Trophoblast cell (in vitro differentiated cells and primary cell): ENCODE data around the gene SCARF2.

Experiments
- DNase-seq, 2 donors: peaks; one replicate each; pipeline ENCODE4 v3.0.0-alpha.2; 2016
- H2AFZ ChIP-seq: 2 replicates; pipeline ENCODE4 v1.6.1; 2013; ENCODE audit warnings: low read length, moderate library complexity, mild to moderate bottlenecking; ENCODE audit not compliant: insufficient read depth, poor library complexity
- H2AK5ac ChIP-seq: 2 replicates; pipeline ENCODE4 v1.6.1; 2013; ENCODE audit warnings: mild to moderate bottlenecking, low read length
- H2BK120ac ChIP-seq: 2 replicates; pipeline ENCODE4 v1.6.1; 2013; ENCODE audit warnings: low read length, mild to moderate bottlenecking, moderate library complexity; ENCODE audit not compliant: insufficient read depth, poor library complexity
- H2BK12ac ChIP-seq: 2 replicates; pipeline ENCODE4 v1.6.1; 2013; ENCODE audit warnings: mild to moderate bottlenecking, low read length, moderate library complexity
- H2BK5ac ChIP-seq: 2 replicates; pipeline ENCODE4 v1.6.1; 2013; ENCODE audit warnings: low read length, low read depth, moderate library complexity, mild to moderate bottlenecking; ENCODE audit not compliant: poor library complexity
- H3K14ac ChIP-seq: 2 replicates; pipeline ENCODE4 v1.6.1; 2013; ENCODE audit warnings: mild to moderate bottlenecking, low read length
- H3K18ac ChIP-seq: 2 replicates; pipeline ENCODE4 v1.6.1; 2013; ENCODE audit warnings: mild to moderate bottlenecking, low read length
- H3K23ac ChIP-seq: 2 replicates; pipeline ENCODE4 v1.6.1; 2013; ENCODE audit warnings: low read length
- H3K27ac ChIP-seq: 2 replicates; pipeline ENCODE4 v1.5.1; 2013; ENCODE audit warnings: low read depth, mild to moderate bottlenecking, inconsistent platforms, low read length, moderate library complexity
- H3K27me3 ChIP-seq: 2 replicates; pipeline ENCODE4 v1.6.1; 2013; ENCODE audit warnings: inconsistent platforms, mild to moderate bottlenecking, low read length, moderate library complexity; ENCODE audit not compliant: insufficient read depth
- H3K36me3 ChIP-seq, 2 experiments: 1 replicate in 1 of 2; 2 replicates in 1 of 2; pipeline ENCODE4 v1.6.1; 2013; ENCODE audit warnings: low read length in 2 of 2, mild to moderate bottlenecking in 2 of 2, moderate library complexity in 1 of 2; ENCODE audit not compliant: insufficient read depth in 2 of 2, control insufficient read depth in 1 of 2
- H3K4ac ChIP-seq: 2 replicates; pipeline ENCODE4 v1.6.1; 2013; ENCODE audit warnings: low read depth, mild to moderate bottlenecking, low read length, moderate library complexity
- H3K4me1 ChIP-seq, 2 experiments: 1 replicate in 1 of 2; 2 replicates in 1 of 2; pipeline ENCODE4 v1.6.1; 2013; ENCODE audit warnings: low read length in 2 of 2, mild to moderate bottlenecking in 2 of 2, moderate library complexity in 1 of 2; ENCODE audit not compliant: insufficient read depth in 2 of 2, control insufficient read depth in 1 of 2
- H3K4me2 ChIP-seq: 2 replicates; pipeline ENCODE4 v1.6.1; 2013; ENCODE audit warnings: inconsistent platforms, mild to moderate bottlenecking, low read length, moderate library complexity
- H3K4me3 ChIP-seq: 2 replicates; pipeline ENCODE4 v1.5.1; 2013; ENCODE audit warnings: mild to moderate bottlenecking, low read depth, low read length, inconsistent platforms
- H3K79me1 ChIP-seq: one replicate; pipeline ENCODE4 v1.6.1; 2013; ENCODE audit warnings: low read length
- H3K79me2 ChIP-seq: 2 replicates; pipeline ENCODE4 v1.6.1; 2013; ENCODE audit warnings: low read length, mild to moderate bottlenecking; ENCODE audit not compliant: control insufficient read depth, insufficient read depth, poor library complexity
- H3K9ac ChIP-seq: 2 replicates; pipeline ENCODE4 v1.6.1; 2013; ENCODE audit warnings: mild to moderate bottlenecking, low read length
- H3K9me3 ChIP-seq: 2 replicates; pipeline ENCODE4 v1.6.1; 2013; ENCODE audit warnings: low read depth, mild to moderate bottlenecking, control low read depth, inconsistent platforms, low read length; ENCODE audit not compliant: insufficient read depth
- H4K12ac ChIP-seq: 2 replicates; pipeline ENCODE4 v1.6.1; 2013; ENCODE audit warnings: low read depth, mild to moderate bottlenecking, low read length, moderate library complexity
- H4K8ac ChIP-seq: 2 replicates; pipeline ENCODE4 v1.6.1; 2013; ENCODE audit warnings: low read depth, mild to moderate bottlenecking, low read length, moderate library complexity
- H4K91ac ChIP-seq: one replicate; pipeline ENCODE4 v1.6.1; 2013; ENCODE audit warnings: low read depth, mild to moderate bottlenecking, low read length, moderate library complexity
- WGBS: extraction: QIAGEN DNeasy Blood & Tissue Kit; methylation state at CpG from one replicate; pipeline ENCODE4 v1.1.7; 2013; ENCODE audit warnings: missing lambda C conversion rate; ENCODE audit not compliant: insufficient read length, insufficient coverage; ENCODE audit errors: extremely low coverage; 5-methylcytosine and 5-hydroxymethylcytosine counted together

Gene SCARF2

GRCh38 chr22:20406686-20407408, 30.8 kb downstream of the SCARF2 start:
- Histone ChIP-seq H4K12ac (no peak overlapping the region), H3K9ac (no peak overlapping the region), H3K79me1 (no peaks in the 10 kb centered on the region), H3K4me1 (no peaks in the 10 kb centered on the region), H3K4me3 (no peak overlapping the region), H2BK120ac (no peak overlapping the region), H3K4ac (no peak overlapping the region), H3K23ac (no peak overlapping the region), H3K14ac (no peak overlapping the region), H2AFZ (no peak overlapping the region), H4K8ac (no peak overlapping the region), H4K91ac (no peak overlapping the region), H3K27me3 (no peaks in the 10 kb centered on the region), H3K18ac (no peak overlapping the region), H2BK12ac (no peak overlapping the region), H3K4me2 (no peak overlapping the region), H2AK5ac (no peak overlapping the region), H3K27ac (no peak overlapping the region), H2BK5ac (no peak overlapping the region), H3K79me2 (no peaks in the 10 kb centered on the region), H3K36me3 (peaks cover 35 to 48% of the 10 kb centered on the region in 2 experiments), H3K9me3 (peaks cover 2% of the 10 kb centered on the region)
- WGBS, result no CpG with 5 or more reads among the region's 13 CpGs
- DNase-seq, result no peak

DNA sequence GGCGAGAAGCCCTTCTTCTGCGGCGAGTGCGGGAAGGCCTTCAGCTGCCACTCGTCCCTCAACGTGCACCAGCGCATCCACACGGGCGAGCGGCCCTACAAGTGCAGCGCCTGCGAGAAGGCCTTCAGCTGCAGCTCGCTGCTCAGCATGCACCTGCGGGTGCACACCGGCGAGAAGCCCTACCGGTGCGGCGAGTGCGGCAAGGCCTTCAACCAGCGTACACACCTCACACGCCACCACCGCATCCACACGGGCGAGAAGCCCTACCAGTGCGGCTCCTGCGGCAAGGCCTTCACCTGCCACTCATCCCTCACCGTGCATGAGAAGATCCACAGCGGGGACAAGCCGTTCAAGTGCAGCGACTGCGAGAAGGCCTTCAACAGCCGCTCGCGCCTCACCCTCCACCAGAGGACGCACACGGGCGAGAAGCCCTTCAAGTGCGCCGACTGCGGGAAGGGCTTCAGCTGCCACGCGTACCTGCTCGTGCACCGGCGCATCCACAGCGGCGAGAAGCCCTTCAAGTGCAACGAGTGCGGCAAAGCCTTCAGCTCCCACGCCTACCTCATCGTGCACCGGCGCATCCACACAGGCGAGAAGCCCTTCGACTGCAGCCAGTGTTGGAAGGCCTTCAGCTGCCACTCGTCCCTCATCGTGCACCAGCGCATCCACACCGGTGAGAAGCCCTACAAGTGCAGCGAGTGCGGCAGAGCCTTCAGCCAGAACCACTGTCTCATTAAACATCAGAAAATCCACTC, 31.5 kb downstream of the SCARF2 start:
- no peak overlapping the region for H4K91ac ChIP-seq
- no peak overlapping the region for H3K18ac ChIP-seq
- no CpG with 5 or more reads among the region's 62 CpGs for WGBS
- H2BK12ac ChIP-seq, result no peak overlapping the region
- no peaks in the 10 kb centered on the region for H3K27me3 ChIP-seq
- no peak overlapping the region for H2AK5ac ChIP-seq
- H3K9ac ChIP-seq, result no peak overlapping the region
- no peak overlapping the region for H4K12ac ChIP-seq
- no peak overlapping the region for H3K4ac ChIP-seq
- DNase-seq, result no peak
- H3K4me3 ChIP-seq, result no peak overlapping the region
- no peak overlapping the region for H2BK120ac ChIP-seq
- H3K14ac ChIP-seq, result no peak overlapping the region
- no peak overlapping the region for H2BK5ac ChIP-seq
- H3K23ac ChIP-seq, result no peak overlapping the region
- no peaks in the 10 kb centered on the region for H3K79me2 ChIP-seq
- H3K9me3 ChIP-seq, result peaks cover 4% of the 10 kb centered on the region
- no peaks in the 10 kb centered on the region for H3K79me1 ChIP-seq
- no peak overlapping the region for H3K27ac ChIP-seq
- H4K8ac ChIP-seq, result no peak overlapping the region
- peaks cover 39 to 54% of the 10 kb centered on the region in 2 experiments for H3K36me3 ChIP-seq
- no peak overlapping the region for H2AFZ ChIP-seq
- no peak overlapping the region for H3K4me2 ChIP-seq
- H3K4me1 ChIP-seq, result no peaks in the 10 kb centered on the region

GRCh38 chr22:20405291-20405930, 32.2 kb downstream of the SCARF2 start:
- H3K79me1 ChIP-seq, result no peaks in the 10 kb centered on the region
- no peak overlapping the region for H3K4me3 ChIP-seq
- H2BK5ac ChIP-seq, result no peak overlapping the region
- no peak overlapping the region for H3K14ac ChIP-seq
- H4K12ac ChIP-seq, result no peak overlapping the region
- no peak overlapping the region for H3K23ac ChIP-seq
- no peak overlapping the region for H3K9ac ChIP-seq
- H3K36me3 ChIP-seq, result peaks cover 46 to 61% of the 10 kb centered on the region in 2 experiments
- H3K9me3 ChIP-seq, result peaks cover 4% of the 10 kb centered on the region
- no peaks in the 10 kb centered on the region for H3K4me1 ChIP-seq
- no peak overlapping the region for H2BK120ac ChIP-seq
- H2BK12ac ChIP-seq, result no peak overlapping the region
- WGBS, result no CpG with 5 or more reads among the region's 45 CpGs
- H3K27me3 ChIP-seq, result no peaks in the 10 kb centered on the region
- no peak overlapping the region for H3K18ac ChIP-seq
- no peak overlapping the region for H3K27ac ChIP-seq
- H2AK5ac ChIP-seq, result no peak overlapping the region
- H4K91ac ChIP-seq, result no peak overlapping the region
- H3K4ac ChIP-seq, result no peak overlapping the region
- no peaks in the 10 kb centered on the region for H3K79me2 ChIP-seq
- H4K8ac ChIP-seq, result no peak overlapping the region
- H3K4me2 ChIP-seq, result no peak overlapping the region
- no peak for DNase-seq
- no peak overlapping the region for H2AFZ ChIP-seq

DNA sequence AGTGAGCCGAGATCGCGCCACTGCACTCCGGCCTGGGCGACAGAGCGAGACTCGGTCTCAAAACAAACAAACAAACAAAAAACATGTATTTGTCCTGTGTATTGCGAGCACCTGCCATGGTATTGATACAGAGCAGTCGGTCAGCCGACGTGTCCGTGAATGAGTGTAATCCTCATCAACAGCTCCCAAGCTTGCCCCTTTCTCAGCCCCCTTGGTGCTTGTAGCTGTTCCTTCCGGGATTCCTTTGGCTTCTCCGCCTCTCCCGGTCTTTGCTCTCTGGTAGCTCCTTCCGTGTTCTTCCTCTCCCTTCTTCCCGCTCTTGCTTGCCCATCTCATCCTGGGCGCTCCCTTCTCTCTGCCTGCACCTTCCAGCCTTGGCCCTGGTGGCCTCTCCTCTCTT, 32.7 kb downstream of the SCARF2 start:
- no peak overlapping the region for H2AK5ac ChIP-seq
- H3K9ac ChIP-seq, result no peak overlapping the region
- no peak overlapping the region for H2BK5ac ChIP-seq
- no peak overlapping the region for H3K4ac ChIP-seq
- H3K79me1 ChIP-seq, result no peaks in the 10 kb centered on the region
- H3K4me3 ChIP-seq, result no peak overlapping the region
- H4K12ac ChIP-seq, result no peak overlapping the region
- H3K9me3 ChIP-seq, result peaks cover 4% of the 10 kb centered on the region
- H3K36me3 ChIP-seq, result peaks cover 49 to 63% of the 10 kb centered on the region in 2 experiments
- no peak overlapping the region for H2BK120ac ChIP-seq
- no peak overlapping the region for H3K27ac ChIP-seq
- no CpG with 5 or more reads among the region's 18 CpGs for WGBS
- H3K79me2 ChIP-seq, result no peaks in the 10 kb centered on the region
- no peak overlapping the region for H3K18ac ChIP-seq
- no peaks in the 10 kb centered on the region for H3K4me1 ChIP-seq
- no peaks in the 10 kb centered on the region for H3K27me3 ChIP-seq
- DNase-seq, result no peak
- H3K14ac ChIP-seq, result no peak overlapping the region
- H2BK12ac ChIP-seq, result no peak overlapping the region
- H3K23ac ChIP-seq, result no peak overlapping the region
- H4K8ac ChIP-seq, result no peak overlapping the region
- no peak overlapping the region for H3K4me2 ChIP-seq
- H4K91ac ChIP-seq, result no peak overlapping the region
- H2AFZ ChIP-seq, result no peak overlapping the region
